ENCODE data around the gene TLR6.

DNA sequence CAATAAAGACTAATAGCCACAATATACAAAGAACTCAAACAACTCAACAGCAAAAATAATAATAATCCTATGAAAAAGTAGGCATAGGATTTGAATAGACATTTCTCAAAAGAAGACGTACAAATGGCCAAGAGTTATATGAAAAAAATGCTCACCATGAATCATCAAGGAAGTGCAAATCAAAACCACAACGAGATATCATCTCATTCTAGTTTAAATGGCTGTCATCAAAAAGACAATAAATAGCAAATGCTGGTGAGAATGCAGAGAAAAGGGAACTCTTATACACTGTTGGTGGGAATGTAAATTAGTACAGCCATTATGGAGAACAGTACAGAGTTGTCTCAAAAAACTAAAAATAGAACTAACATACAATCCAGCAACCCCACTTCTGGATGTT is 18.8 kb downstream of the TLR6 start:
- TF ChIP-seq TCF12 (IDR thresholded peaks at IDR 0.05): peak; percentile 92
- no peak for TF ChIP-seq GABPA (IDR thresholded peaks at IDR 0.05; ENCODE audit: low read depth)
- TF ChIP-seq, protein P1, sequence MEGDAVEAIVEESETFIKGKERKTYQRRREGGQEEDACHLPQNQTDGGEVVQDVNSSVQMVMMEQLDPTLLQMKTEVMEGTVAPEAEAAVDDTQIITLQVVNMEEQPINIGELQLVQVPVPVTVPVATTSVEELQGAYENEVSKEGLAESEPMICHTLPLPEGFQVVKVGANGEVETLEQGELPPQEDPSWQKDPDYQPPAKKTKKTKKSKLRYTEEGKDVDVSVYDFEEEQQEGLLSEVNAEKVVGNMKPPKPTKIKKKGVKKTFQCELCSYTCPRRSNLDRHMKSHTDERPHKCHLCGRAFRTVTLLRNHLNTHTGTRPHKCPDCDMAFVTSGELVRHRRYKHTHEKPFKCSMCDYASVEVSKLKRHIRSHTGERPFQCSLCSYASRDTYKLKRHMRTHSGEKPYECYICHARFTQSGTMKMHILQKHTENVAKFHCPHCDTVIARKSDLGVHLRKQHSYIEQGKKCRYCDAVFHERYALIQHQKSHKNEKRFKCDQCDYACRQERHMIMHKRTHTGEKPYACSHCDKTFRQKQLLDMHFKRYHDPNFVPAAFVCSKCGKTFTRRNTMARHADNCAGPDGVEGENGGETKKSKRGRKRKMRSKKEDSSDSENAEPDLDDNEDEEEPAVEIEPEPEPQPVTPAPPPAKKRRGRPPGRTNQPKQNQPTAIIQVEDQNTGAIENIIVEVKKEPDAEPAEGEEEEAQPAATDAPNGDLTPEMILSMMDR (IDR thresholded peaks at IDR 0.05): no peak
- no peak for TF ChIP-seq ELF1 (IDR thresholded peaks at IDR 0.05)
- TF ChIP-seq MAX (IDR thresholded peaks at IDR 0.05; ENCODE audit: low read depth): no peak

All from SK-N-SH (cell line).